Progenitor cell of endocrine pancreas (in vitro differentiated cells): ENCODE results near the gene SLC35F3. TPM values are rescaled to one million over a fixed set of nuclear protein-coding genes. Genes with fewer than 3 reads are reported as not detected.

Experiments
- DNase-seq: peaks from one replicate; pipeline ENCODE4 v3.0.0; 2021; ENCODE audit warnings: low spot score; ENCODE audit not compliant: unreplicated experiment
- H3K27ac Mint-ChIP-seq: 2 replicates; pipeline ENCODE4 v1.8.0; 2021; ENCODE audit warnings: mild to moderate bottlenecking, moderate library complexity, mixed read lengths
- H3K27me3 Mint-ChIP-seq: 2 replicates; pipeline ENCODE4 v1.8.0; 2021; ENCODE audit warnings: mixed read lengths
- H3K36me3 Mint-ChIP-seq: 2 replicates; pipeline ENCODE4 v1.8.0; 2022; ENCODE audit warnings: mixed read lengths; ENCODE audit not compliant: insufficient read depth
- H3K4me1 Mint-ChIP-seq: 2 replicates; pipeline ENCODE4 v1.8.0; 2021; ENCODE audit warnings: low read depth, mixed read lengths
- H3K4me3 Mint-ChIP-seq: 2 replicates; pipeline ENCODE4 v1.8.0; 2021; ENCODE audit warnings: low read depth, mild to moderate bottlenecking, moderate library complexity, mixed read lengths
- H3K9me3 Mint-ChIP-seq: 2 replicates; pipeline ENCODE4 v1.8.0; 2021; ENCODE audit warnings: low read depth, mixed read lengths
- total RNA-seq: library from RNA; stranded (reverse); gene quantifications from 2 replicates; pipeline ENCODE4 v1.2.1, GENCODE V29; 2021
- TF ChIP-seq, protein P1 (sequence below): fragments of 200-600 bp; sonication (generic); IDR thresholded peaks from one replicate; pipeline ENCODE4 v1.5.0; 2021; ENCODE audit warnings: antibody characterized with exemption, mild to moderate bottlenecking; ENCODE audit not compliant: unreplicated experiment

The SLC35F3 gene
- total RNA-seq, 1 donor from 2014 or later: 0.74 TPM

DNA sequence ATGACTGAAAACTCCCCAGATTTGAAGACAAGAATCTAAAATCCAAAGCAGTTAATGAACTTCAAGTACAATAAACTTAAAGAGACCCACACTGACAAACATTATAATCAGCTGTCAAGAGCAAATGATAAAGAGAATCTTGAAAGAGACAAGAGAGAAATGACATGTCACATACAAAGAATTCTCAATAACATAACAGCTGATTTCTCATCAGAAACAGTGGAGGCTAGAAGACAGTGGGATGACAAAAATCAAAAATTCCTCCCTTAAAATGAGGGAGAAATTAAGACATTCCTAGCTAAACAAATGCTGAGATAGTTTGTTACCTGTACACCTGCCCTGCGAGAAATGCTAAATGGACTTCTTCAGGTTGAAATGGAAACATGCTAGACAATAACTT, 432.8 kb downstream of the SLC35F3 start:
- no peaks in the 10 kb centered on the region for H3K27me3 Mint-ChIP-seq
- DNase-seq: no peak
- H3K27ac Mint-ChIP-seq: no peak overlapping the region
- no peaks in the 10 kb centered on the region for H3K4me1 Mint-ChIP-seq
- H3K4me3 Mint-ChIP-seq: no peak overlapping the region
- H3K36me3 Mint-ChIP-seq: peaks cover 4% of the 10 kb centered on the region
- TF ChIP-seq, protein P1, sequence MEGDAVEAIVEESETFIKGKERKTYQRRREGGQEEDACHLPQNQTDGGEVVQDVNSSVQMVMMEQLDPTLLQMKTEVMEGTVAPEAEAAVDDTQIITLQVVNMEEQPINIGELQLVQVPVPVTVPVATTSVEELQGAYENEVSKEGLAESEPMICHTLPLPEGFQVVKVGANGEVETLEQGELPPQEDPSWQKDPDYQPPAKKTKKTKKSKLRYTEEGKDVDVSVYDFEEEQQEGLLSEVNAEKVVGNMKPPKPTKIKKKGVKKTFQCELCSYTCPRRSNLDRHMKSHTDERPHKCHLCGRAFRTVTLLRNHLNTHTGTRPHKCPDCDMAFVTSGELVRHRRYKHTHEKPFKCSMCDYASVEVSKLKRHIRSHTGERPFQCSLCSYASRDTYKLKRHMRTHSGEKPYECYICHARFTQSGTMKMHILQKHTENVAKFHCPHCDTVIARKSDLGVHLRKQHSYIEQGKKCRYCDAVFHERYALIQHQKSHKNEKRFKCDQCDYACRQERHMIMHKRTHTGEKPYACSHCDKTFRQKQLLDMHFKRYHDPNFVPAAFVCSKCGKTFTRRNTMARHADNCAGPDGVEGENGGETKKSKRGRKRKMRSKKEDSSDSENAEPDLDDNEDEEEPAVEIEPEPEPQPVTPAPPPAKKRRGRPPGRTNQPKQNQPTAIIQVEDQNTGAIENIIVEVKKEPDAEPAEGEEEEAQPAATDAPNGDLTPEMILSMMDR: no peak
- peaks cover 38% of the 10 kb centered on the region for H3K9me3 Mint-ChIP-seq

DNA sequence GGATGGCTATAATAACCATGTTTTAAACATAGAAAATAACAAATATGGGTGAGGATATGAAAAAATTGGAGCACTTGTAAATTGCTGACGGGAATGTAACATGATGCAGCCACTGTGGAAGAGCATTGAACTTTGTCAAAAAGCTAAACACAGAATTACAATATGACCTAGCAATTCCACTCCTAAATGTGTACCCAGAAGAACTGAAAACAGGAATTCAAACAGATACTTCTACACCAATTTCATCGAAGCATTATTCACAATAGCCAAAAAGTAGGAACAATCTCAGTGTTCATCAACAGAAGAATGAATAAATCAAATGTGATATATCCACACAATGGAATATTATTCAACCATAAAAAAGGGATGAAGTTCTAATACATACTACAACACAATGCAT, 436.1 kb downstream of the SLC35F3 start:
- TF ChIP-seq, protein P1: no peak
- no peaks in the 10 kb centered on the region for H3K27me3 Mint-ChIP-seq
- peaks cover 9% of the 10 kb centered on the region for H3K4me1 Mint-ChIP-seq
- DNase-seq: no peak
- no peak overlapping the region for H3K4me3 Mint-ChIP-seq
- H3K36me3 Mint-ChIP-seq: peaks cover 4% of the 10 kb centered on the region
- H3K9me3 Mint-ChIP-seq: peaks cover 38% of the 10 kb centered on the region
- H3K27ac Mint-ChIP-seq: no peak overlapping the region

DNA sequence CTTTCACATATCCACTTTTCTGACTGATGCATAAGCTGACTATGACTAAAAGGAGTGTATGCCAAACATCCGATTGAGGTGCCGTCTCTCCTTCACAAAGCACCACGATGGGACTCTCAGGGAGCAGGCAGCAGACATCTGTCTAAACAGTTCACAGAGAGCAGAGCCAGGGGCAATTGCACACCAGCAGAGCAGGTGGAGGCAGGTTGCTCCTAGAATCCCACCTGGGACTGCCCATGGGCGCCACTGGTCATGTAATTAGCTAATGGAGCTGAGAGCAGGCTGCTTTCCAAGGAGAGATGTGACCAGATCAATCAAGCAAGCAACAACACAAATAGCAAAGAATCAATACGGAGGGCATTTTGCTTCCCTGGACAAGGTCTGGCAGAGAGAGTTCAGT, 438.3 kb downstream of the SLC35F3 start:
- Mint-ChIP-seq H3K27me3 (no peaks in the 10 kb centered on the region), H3K4me3 (no peak overlapping the region), H3K27ac (peak overlapping the region; percentile 64), H3K4me1 (peaks cover 9% of the 10 kb centered on the region), H3K9me3 (peaks cover 24% of the 10 kb centered on the region), H3K36me3 (peaks cover 4% of the 10 kb centered on the region)
- TF ChIP-seq, protein P1: no peak
- no peak for DNase-seq

DNA sequence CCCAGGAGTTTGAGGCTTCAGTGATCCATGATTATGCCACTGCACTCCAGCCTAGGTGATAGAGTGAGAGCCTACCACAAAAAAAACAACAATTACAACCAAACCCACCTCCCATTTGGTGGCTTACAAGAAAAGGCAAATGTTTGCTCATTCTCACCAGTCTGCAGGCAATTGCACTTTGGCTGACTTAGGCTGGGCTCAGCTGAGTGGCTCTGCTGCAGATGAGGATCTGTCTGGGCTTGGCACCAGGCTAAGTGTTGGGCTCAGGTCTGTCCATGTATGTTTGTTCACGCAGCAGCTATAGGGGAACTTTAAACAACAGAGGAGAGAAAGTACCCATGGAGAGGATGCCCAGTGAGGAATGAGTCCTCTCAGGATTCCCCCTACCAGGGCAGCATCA, 440.8 kb downstream of the SLC35F3 start:
- DNase-seq: no peak
- peaks cover 10% of the 10 kb centered on the region for H3K9me3 Mint-ChIP-seq
- H3K4me1 Mint-ChIP-seq: peaks cover 12% of the 10 kb centered on the region
- H3K27me3 Mint-ChIP-seq: peaks cover 3% of the 10 kb centered on the region
- no peak overlapping the region for H3K27ac Mint-ChIP-seq
- H3K36me3 Mint-ChIP-seq: no peaks in the 10 kb centered on the region
- TF ChIP-seq, protein P1: no peak
- H3K4me3 Mint-ChIP-seq: no peak overlapping the region

DNA sequence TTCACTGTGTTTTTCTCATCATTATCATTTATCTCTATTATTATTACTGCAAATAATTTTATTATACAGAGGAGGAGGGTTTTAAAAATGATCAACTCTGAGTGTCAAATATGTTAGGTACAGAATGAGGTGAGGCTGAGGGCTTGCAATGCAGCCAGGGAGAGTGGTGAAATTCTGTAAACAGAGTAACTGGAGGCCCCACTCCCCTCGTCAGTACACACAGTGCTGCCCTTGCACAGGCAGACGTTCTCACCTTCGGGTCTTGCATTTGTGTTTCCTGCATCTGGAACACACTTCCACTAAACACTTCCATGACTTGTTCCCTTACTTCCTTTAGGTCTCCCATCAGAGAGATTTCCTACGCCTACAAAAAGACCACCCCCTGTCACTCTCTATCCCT, 444.5 kb downstream of the SLC35F3 start:
- TF ChIP-seq, protein P1: no peak
- Mint-ChIP-seq H3K4me1 (peaks cover 4% of the 10 kb centered on the region), H3K9me3 (peaks cover 3% of the 10 kb centered on the region), H3K27ac (no peak overlapping the region), H3K36me3 (no peaks in the 10 kb centered on the region), H3K27me3 (peaks cover 3% of the 10 kb centered on the region), H3K4me3 (no peak overlapping the region)
- no peak for DNase-seq
